Fibroblast of pulmonary artery (primary cell): ENCODE results near the gene MRS2.

ENCODE experiments used
- DNase-seq: peaks from one replicate; pipeline ENCODE4 v3.0.0-alpha.2; 2010; ENCODE audit warnings: low read depth
- H3K4me3 ChIP-seq: replicated peaks from 2 replicates; pipeline ENCODE4 v1.5.1; 2011; ENCODE audit warnings: low read depth, mild to moderate bottlenecking, control low read depth, low read length, moderate library complexity
- TF ChIP-seq, protein P1 (sequence below): IDR thresholded peaks from 2 replicates; pipeline ENCODE4 v1.5.1; 2011; ENCODE audit warnings: mild to moderate bottlenecking, control low read depth, low read length, inconsistent platforms; ENCODE audit errors: missing control alignments

MRS2 gene

DNA sequence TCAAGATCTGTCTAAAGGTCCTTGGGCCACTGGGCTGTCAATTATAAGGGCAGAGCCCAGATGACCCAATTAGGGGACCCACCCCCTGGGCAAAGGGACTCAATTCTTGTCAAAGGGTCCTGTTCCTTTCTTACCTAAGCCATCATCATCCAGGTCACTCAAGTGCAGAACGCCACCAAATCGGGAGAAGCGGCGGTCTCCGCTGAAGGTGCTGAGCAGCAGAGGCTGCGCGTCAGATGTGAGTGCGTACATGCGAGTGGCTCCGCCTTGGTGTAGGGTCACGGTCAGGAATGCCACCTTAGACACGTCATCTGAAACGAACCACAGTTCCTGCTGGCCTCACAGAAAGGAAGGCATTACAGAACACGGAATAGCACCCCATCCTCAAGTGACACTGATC lies 34.2 kb downstream of the MRS2 start:
- TF ChIP-seq, protein P1, sequence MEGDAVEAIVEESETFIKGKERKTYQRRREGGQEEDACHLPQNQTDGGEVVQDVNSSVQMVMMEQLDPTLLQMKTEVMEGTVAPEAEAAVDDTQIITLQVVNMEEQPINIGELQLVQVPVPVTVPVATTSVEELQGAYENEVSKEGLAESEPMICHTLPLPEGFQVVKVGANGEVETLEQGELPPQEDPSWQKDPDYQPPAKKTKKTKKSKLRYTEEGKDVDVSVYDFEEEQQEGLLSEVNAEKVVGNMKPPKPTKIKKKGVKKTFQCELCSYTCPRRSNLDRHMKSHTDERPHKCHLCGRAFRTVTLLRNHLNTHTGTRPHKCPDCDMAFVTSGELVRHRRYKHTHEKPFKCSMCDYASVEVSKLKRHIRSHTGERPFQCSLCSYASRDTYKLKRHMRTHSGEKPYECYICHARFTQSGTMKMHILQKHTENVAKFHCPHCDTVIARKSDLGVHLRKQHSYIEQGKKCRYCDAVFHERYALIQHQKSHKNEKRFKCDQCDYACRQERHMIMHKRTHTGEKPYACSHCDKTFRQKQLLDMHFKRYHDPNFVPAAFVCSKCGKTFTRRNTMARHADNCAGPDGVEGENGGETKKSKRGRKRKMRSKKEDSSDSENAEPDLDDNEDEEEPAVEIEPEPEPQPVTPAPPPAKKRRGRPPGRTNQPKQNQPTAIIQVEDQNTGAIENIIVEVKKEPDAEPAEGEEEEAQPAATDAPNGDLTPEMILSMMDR, result no peak
- no peak for DNase-seq
- H3K4me3 ChIP-seq, result no peak overlapping the region

DNA sequence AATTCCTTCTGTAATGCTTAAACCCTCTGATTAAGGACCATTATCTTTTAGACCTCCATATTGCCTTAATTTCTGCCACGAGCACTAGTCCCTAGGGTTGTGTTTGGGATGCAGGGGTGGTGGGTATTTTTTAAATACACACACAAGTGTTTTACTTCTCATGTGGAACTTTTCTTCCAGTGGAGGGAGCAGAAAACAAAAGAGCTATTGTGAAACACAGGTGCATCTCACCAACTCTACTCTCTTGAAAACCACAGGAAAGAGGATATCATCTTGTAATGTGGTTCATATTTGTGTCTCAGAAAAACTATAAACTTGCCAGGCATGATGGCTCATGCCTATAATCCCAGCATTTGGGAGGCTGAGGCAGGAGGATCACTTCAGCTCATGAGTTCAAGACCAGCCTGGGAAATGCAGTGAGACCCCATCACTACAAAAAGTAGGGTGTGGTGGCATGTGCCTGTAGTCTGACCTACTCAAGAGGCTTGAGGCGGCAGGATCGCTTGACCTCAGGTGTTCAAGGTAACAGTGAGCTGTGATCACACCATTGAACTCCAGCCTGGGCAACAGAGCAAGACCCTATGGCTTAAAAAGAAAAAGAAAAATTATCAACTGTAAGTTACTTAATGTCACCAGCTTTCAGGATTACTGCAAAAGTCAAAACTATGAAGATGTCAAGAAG lies 37.3 kb downstream of the MRS2 start:
- TF ChIP-seq, protein P1, result no peak
- no peak for DNase-seq
- H3K4me3 ChIP-seq, result no peak overlapping the region

DNA sequence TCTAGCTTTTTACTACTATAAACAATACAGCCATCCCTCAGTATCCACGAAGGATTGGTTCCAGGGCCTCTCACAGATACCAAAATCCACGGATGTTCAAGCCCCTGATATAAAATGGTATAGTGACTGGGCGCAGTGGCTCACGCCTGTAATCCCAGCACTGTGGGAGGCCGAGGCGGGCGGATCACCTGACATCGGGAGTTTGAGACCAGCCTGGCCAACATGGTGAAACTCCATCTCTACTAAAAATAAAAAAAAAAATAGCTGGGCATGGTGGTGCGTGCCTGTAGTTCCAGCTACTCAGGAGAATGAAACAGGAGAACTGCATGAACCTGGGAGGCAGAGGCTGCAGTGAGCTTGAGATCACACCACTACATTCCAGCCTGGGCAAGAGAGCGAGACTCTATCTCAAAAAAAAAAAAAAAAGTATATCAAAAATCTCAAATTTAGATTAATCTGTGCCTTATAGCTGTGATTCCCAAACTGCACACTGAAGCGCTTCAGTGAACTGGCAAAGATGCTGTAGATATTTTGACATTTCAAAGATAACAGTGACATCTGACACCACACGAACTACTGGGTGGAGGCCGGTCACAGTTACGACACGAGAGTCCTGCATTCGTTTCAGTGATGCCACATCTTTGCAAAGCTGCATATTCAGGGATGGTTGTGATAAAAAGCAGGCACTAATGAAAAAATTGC lies 38.3 kb downstream of the MRS2 start:
- H3K4me3 ChIP-seq, result no peak overlapping the region
- TF ChIP-seq, protein P1, result no peak
- no peak for DNase-seq

DNA sequence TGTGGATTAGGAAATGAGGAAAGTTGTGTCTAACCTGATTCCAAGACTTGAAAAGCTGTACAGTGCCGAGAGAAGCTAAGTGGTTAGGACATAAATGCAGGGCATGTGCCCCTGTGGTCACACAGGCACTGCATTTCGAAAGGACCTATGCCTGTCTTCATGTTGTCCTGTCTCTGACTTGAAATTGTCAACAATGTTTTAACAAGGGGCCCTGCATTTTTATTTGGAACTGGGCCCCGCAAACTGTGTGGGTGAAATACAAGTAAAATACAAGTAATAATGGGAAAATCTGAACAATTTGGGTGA lies 38.8 kb downstream of the MRS2 start:
- no peak overlapping the region for H3K4me3 ChIP-seq
- DNase-seq, result no peak
- TF ChIP-seq, protein P1, result no peak

DNA sequence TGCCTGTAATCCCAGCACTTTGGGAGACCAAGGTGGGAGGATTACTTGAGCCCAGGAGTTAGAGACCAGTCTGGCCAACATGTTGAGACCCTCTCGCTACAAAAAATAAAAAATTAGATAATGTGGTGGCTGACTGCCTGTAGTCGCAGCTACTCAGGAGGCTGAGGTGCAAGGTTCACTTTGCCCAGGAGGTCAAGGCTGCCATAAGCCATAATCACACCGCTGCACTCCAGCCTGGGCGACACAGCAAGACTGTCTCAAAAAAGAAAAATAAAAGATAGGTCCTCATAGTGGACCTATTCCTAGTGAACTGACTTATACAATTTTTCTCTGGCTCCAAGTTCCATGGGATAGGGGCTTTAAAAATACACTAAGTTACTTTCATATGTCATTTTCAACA lies 41.9 kb downstream of the MRS2 start:
- H3K4me3 ChIP-seq, result no peak overlapping the region
- DNase-seq, result no peak
- TF ChIP-seq, protein P1, result no peak

DNA sequence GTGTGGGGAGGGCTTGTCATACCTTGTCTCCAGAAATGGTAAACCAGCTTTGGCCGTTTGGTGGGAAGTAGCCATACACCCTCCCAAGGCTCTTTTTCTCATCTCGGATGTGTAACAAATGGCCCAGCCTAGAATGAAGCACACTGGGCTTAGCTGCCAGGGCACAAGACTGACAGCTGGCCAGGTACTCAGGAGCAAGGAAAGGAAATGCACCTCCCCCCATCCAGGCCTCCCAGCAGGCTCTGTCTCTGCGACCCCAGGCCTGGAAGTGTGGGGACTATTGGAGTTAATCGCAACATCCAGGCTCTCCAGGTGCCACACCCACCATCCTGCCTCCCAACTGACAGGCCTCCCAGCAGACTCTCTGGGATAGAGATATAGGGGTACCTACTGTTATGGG lies 43.0 kb downstream of the MRS2 start:
- TF ChIP-seq, protein P1, result no peak
- no peak for DNase-seq
- no peak overlapping the region for H3K4me3 ChIP-seq

DNA sequence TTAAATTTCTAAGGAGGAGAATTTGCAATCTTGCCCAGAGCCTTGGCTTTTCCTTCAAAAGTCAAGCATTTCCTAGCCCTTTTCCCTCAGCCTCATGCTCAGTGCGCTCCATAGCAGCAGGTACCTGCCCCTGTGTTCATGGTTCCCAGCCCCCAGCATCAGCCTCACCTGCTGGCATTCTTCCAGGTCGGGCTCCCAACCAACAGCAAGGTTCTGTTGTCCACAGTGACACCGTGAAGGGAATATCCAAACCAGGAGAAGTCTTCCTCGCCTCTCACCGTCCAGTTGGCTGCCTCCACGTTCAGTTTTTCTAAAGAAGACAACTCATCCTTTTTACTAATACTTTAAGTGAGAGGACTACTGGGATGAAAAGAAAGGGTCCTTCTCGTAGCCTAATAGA lies 43.9 kb downstream of the MRS2 start:
- TF ChIP-seq, protein P1, result no peak
- no peak overlapping the region for H3K4me3 ChIP-seq
- no peak for DNase-seq
